Spleen (tissue), 11 donors: ENCODE data around the gene TAS2R4. TPM values are rescaled to one million over a fixed set of nuclear protein-coding genes. Genes with fewer than 3 reads are reported as not detected.

Experiments
- DNase-seq: peaks from one replicate; pipeline ENCODE4 v3.0.0-alpha.2; 2020
- H3K27ac ChIP-seq, 8 donors: fragments of 200-600 bp; sonication (generic) in 7 of 8; 1 replicate in 4 of 8; 2 replicates in 4 of 8; pipeline versions ENCODE4 v1.5.0 to v1.8.0; 2016 to 2021; ENCODE audit warnings: inconsistent platforms in 4 of 8, mild to moderate bottlenecking in 4 of 8, moderate library complexity in 1 of 8
- H3K27me3 ChIP-seq, 7 donors: fragments of 200-600 bp; sonication (generic) in 6 of 7; replicated peaks in 1 of 7; 1 replicate in 4 of 7; 2 replicates in 3 of 7; pipeline versions ENCODE4 v1.5.0 to v1.8.0; 2016 to 2021; ENCODE audit warnings: inconsistent platforms in 3 of 7, mild to moderate bottlenecking in 1 of 7
- H3K36me3 ChIP-seq, 6 donors: fragments of 200-600 bp; sonication (generic) in 5 of 6; 1 replicate in 4 of 6; 2 replicates in 2 of 6; pipeline versions ENCODE4 v1.5.0 to v1.8.0; 2016 to 2021; ENCODE audit warnings: inconsistent platforms in 2 of 6
- H3K4me1 ChIP-seq, 6 donors: fragments of 200-600 bp; sonication (generic) in 5 of 6; 1 replicate in 3 of 6; 2 replicates in 3 of 6; pipeline versions ENCODE4 v1.5.0 to v1.8.0; 2016 to 2021; ENCODE audit warnings: inconsistent platforms in 3 of 6
- H3K4me3 ChIP-seq, 8 donors: fragments of 200-600 bp; sonication (generic) in 7 of 8; 1 replicate in 4 of 8; 2 replicates in 4 of 8; pipeline versions ENCODE4 v1.5.0 to v1.8.0; 2016 to 2021; ENCODE audit warnings: inconsistent platforms in 4 of 8, mild to moderate bottlenecking in 4 of 8, moderate library complexity in 2 of 8
- H3K9me3 ChIP-seq, 8 donors: fragments of 200-600 bp; sonication (generic) in 7 of 8; 1 replicate in 4 of 8; 2 replicates in 4 of 8; pipeline versions ENCODE4 v1.5.0 to v1.8.0; 2016 to 2021; ENCODE audit warnings: inconsistent platforms in 4 of 8
- POLR2A ChIP-seq, 3 donors: fragments of 450-650 bp; IDR thresholded peaks; one replicate each; pipeline ENCODE4 v1.5.1; 2017; ENCODE audit warnings: antibody characterized with exemption in 3 of 3, mild to moderate bottlenecking in 1 of 3
- POLR2AphosphoS5 ChIP-seq, 3 donors: sonication (generic); formaldehyde crosslinking; IDR thresholded peaks; one replicate each; pipeline ENCODE4 v1.5.1; 2017; ENCODE audit warnings: antibody characterized with exemption in 3 of 3
- WGBS, 5 donors: extraction: QIAGEN DNeasy Blood & Tissue Kit in 3 of 5; methylation state at CpG; one replicate each; pipeline versions ENCODE4 v1.1.5 to v1.1.7; 2013 to 2018; 5-methylcytosine and 5-hydroxymethylcytosine counted together
- intact Hi-C: fragments of 100-400 bp; cut with DNase I; formaldehyde crosslinking; loops from one replicate; pipeline ENCODE4 v1.15.0; 2023; ENCODE audit warnings: low total_unique reads
- polyA plus RNA-seq, 3 donors: library from polyadenylated mRNA; stranded (reverse); fragments of 200-250 nt; gene quantifications; one replicate each; pipeline ENCODE4 v1.2.1, GENCODE V29; 2013
- total RNA-seq, 7 donors: library from RNA; depleted of rRNA in 3 of 7; stranded (reverse); fragments of >200 nt in 3 of 7; fragmentation: NEBNext Ultra II Directional in 4 of 7; extraction: Animal tissue kit (Norgen Biotek cat#: 25700) in 4 of 7; gene quantifications; one replicate each; pipeline versions ENCODE4 v1.1.0 to v1.2.1, GENCODE V29; 2016 to 2021
- TF ChIP-seq, protein P1 (sequence below), 11 experiments: fragments of 200-600 bp in 7 of 11; fragments of 450-650 bp in 4 of 11; sonication (generic) in 4 of 11; IDR thresholded peaks in 8 of 11; conservative IDR thresholded peaks in 3 of 11; 1 replicate in 7 of 11; 2 replicates in 4 of 11; pipeline versions ENCODE4 v1.4.0 to v1.8.0; 2016 to 2021; ENCODE audit warnings: antibody characterized with exemption in 11 of 11, inconsistent platforms in 4 of 11, mild to moderate bottlenecking in 1 of 11
- donor health status: healthy with polysubstance abuse.
- donor health status: DM: no; HTN: no; CAD: no; lungs with moderate emphysema.
- donor health status: DM: no; HTN: no; CAD: no.
- donor health status: Bipolar disorder and iron deficiency.
- donor health status: healthy.
- donor health status: DM: no; HTN: no; CAD: no.
- donor health status: DM: yes; HTN: yes; CAD: no.

TAS2R4 gene
- total and polyA plus RNA-seq, 10 donors = 0.17 to 4.8 (median 2.5) TPM

DNA sequence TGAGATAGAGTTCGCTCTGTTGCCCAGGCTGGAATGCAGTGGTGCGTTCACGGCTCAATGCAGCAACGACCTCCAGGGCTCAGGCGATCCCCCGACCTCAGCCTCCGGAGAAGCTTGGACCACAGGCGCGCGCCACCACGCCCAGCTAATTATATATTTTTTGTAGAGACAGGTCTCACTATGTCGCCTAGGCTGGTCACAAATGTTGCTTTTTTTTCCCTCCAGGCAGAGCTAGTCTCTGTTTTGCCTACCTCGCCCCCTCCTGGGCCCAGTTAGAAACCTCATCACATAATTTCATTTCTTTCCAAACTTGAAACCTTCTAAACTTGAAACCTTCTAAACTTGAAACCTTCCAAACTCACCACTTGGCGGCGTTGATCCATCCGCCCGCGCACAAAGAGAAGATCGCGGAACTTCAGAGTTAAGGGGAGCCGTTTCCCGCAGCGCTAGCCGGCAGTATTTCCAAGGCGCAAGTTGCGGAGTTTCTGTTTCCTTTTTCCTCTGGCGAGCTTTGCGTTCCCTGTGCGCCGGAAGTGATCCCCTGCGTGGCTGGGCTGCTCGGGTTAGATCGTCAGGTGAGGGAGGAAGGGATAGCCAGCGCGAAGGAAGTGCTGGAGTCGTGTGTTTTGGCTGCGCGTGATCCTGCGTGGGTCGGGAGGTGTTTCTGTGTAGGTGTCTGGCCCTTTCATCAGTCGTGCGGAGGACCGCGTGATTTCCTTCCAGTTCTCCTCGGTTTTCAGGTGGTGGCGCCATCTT is 38.5 kb upstream of the TAS2R4 start, which contains the start of gene SSBP1:
SSBP1 (plus strand) TSS at position 523 of the 756 bp plus-strand sequence. CDS start 809 bp downstream, outside the sequence.
- peak within 1 kb of the TSS; percentile 79 to 90 (median 88) for H3K27ac ChIP-seq
- H3K27me3 ChIP-seq = no peaks in the 10 kb centered on the region
- H3K9me3 ChIP-seq = no peaks in the 10 kb centered on the region
- DNase-seq = peak; percentile 95
- H3K4me1 ChIP-seq = peaks cover 18 to 55% (median 43%) of the 10 kb centered on the region in 6 donors
- H3K36me3 ChIP-seq = peaks cover 0 to 39% (median 26%) of the 10 kb centered on the region in 6 donors
- H3K4me3 ChIP-seq = peak within 1 kb of the TSS; percentile 41 to 84 (median 76)
- intact Hi-C loops = loop anchor here (10.0 kb wide), 1 partner anchor 83 kb away; no protein-coding TSS in a partner anchor
- 1 to 2% (median 2%) methylated on average over 44 to 46 of the region's 46 CpGs for WGBS, 5 donors
- TF ChIP-seq POLR2A (IDR thresholded peaks at IDR 0.05) (peak in 2 of 3 donors; percentile 29 to 72), POLR2AphosphoS5 (IDR thresholded peaks at IDR 0.05) (peak; percentile 93 to 97 (median 94))
- TF ChIP-seq, protein P1, sequence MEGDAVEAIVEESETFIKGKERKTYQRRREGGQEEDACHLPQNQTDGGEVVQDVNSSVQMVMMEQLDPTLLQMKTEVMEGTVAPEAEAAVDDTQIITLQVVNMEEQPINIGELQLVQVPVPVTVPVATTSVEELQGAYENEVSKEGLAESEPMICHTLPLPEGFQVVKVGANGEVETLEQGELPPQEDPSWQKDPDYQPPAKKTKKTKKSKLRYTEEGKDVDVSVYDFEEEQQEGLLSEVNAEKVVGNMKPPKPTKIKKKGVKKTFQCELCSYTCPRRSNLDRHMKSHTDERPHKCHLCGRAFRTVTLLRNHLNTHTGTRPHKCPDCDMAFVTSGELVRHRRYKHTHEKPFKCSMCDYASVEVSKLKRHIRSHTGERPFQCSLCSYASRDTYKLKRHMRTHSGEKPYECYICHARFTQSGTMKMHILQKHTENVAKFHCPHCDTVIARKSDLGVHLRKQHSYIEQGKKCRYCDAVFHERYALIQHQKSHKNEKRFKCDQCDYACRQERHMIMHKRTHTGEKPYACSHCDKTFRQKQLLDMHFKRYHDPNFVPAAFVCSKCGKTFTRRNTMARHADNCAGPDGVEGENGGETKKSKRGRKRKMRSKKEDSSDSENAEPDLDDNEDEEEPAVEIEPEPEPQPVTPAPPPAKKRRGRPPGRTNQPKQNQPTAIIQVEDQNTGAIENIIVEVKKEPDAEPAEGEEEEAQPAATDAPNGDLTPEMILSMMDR (IDR thresholded peaks at IDR 0.05 in 8 of 11, conservative IDR thresholded peaks at IDR 0.05 in 3 of 11) = peak; percentile 61 to 96 (median 82)

DNA sequence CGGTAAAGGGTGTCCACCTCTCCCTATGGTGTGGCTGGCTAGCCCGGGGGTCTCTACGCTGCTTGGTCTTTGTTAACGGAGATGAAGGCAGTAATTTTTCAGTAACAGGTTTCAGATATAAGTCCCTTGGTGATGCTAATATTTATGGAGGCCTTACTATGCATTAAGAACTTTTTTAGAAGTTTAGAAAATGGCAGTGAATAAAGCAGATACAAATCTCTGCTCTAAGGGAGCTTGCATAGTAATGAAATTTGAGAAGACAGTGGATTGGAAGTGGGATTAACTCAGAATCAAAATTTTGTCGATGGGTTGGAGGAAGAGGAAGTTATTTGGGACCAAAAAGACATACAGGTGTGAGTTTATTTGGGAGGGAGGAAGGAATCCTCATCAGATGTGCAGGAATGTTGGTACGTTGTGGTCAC is 37.9 kb upstream of the TAS2R4 start:
- no peaks in the 10 kb centered on the region for H3K27me3 ChIP-seq
- TF ChIP-seq POLR2A (IDR thresholded peaks at IDR 0.05) = no peak
- TF ChIP-seq, protein P1 (IDR thresholded peaks at IDR 0.05 in 8 of 11, conservative IDR thresholded peaks at IDR 0.05 in 3 of 11) = no peak
- TF ChIP-seq POLR2AphosphoS5 (IDR thresholded peaks at IDR 0.05) = no peak
- H3K4me1 ChIP-seq = peaks cover 18 to 55% (median 43%) of the 10 kb centered on the region in 6 donors
- 0 to 2% (median 1%) methylated on average over 6 of the region's 6 CpGs for WGBS, 5 donors
- H3K36me3 ChIP-seq = peaks cover 0 to 45% (median 31%) of the 10 kb centered on the region in 6 donors
- H3K27ac ChIP-seq = peak overlapping the region; percentile 64 to 90 (median 88)
- H3K9me3 ChIP-seq = no peaks in the 10 kb centered on the region
- intact Hi-C loops = loop anchor here (10.0 kb wide), 1 partner anchor 84 kb away; no protein-coding TSS in a partner anchor
- DNase-seq = no peak
- peak overlapping the region; percentile 41 to 84 (median 76) for H3K4me3 ChIP-seq

DNA sequence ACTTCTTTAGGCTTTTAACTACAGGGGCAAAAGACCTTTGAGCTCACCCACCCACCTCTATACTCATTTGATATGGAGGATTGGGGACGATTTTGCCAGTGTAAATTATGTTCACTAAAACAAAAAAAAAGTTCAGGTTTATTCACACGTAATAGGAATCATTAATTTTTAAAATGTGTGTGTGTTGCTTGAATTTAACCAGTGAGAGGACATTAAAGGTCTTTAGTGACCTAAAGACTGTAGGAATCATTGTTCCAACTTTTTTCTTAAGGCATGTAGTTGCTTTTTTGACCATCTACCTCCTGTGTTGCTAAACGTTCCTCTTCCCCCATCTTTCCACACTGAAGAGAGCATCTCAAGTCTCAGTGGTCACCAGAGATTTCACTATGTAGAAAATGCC is 37.2 kb upstream of the TAS2R4 start:
- intact Hi-C loops = loop anchor here (10.0 kb wide), 1 partner anchor 84 kb away; no protein-coding TSS in a partner anchor
- no peaks in the 10 kb centered on the region for H3K9me3 ChIP-seq
- no peak for TF ChIP-seq POLR2A (IDR thresholded peaks at IDR 0.05)

DNA sequence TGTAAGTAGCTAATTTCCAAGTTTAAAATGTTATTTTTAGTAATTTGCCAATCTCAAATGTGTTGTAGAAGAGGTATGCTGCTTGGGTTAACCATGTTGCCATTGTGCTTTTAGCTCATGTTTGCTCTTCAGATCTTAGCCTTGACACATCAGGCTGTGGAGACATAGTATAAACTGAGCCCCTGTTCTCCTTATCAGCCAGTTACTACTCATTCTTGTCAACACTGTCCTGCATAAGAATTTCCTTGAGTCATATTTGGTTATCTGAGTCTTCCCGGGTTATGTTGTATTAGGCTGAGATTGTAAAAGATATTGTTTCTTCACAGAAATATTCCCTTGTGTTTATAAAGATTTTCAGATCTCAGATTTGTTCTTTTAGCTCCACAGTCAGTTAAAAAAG is 34.2 kb upstream of the TAS2R4 start:
- 89 to 100% (median 98%) methylated on average over 1 of the region's 1 CpG for WGBS, 5 donors
- H3K9me3 ChIP-seq = no peaks in the 10 kb centered on the region
- TF ChIP-seq, protein P1 (IDR thresholded peaks at IDR 0.05 in 8 of 11, conservative IDR thresholded peaks at IDR 0.05 in 3 of 11) = no peak
- TF ChIP-seq POLR2A (IDR thresholded peaks at IDR 0.05) (no peak), POLR2AphosphoS5 (IDR thresholded peaks at IDR 0.05) (no peak)
- no peak for DNase-seq
- peaks cover 5 to 81% (median 68%) of the 10 kb centered on the region in 6 donors for H3K36me3 ChIP-seq
- intact Hi-C loops = no loop called here
- H3K4me1 ChIP-seq = peaks cover 18 to 44% (median 38%) of the 10 kb centered on the region in 6 donors
- no peak overlapping the region for H3K4me3 ChIP-seq
- H3K27me3 ChIP-seq = no peaks in the 10 kb centered on the region
- H3K27ac ChIP-seq = no peak overlapping the region

More for the DNA sequence above, 37.2 kb upstream of the TAS2R4 start:
- Histone ChIP-seq H3K27me3 (no peaks in the 10 kb centered on the region), H3K27ac (no peak overlapping the region), H3K36me3 (peaks cover 0 to 52% (median 38%) of the 10 kb centered on the region in 6 donors), H3K4me3 (peak overlapping the region in 7 of 8 donors; percentile 41 to 84 (median 76)), H3K4me1 (peaks cover 18 to 55% (median 43%) of the 10 kb centered on the region in 6 donors)
- DNase-seq = no peak
- 55 to 75% (median 64%) methylated on average over 3 of the region's 3 CpGs for WGBS, 5 donors
